ENCODE results near the gene C1orf53. TPM values are rescaled to one million over a fixed set of nuclear protein-coding genes. Genes with fewer than 3 reads are reported as not detected.

The C1orf53 gene
- total RNA-seq, 2 donors from 2014 or later = 1.7 to 3.5 TPM

DNA sequence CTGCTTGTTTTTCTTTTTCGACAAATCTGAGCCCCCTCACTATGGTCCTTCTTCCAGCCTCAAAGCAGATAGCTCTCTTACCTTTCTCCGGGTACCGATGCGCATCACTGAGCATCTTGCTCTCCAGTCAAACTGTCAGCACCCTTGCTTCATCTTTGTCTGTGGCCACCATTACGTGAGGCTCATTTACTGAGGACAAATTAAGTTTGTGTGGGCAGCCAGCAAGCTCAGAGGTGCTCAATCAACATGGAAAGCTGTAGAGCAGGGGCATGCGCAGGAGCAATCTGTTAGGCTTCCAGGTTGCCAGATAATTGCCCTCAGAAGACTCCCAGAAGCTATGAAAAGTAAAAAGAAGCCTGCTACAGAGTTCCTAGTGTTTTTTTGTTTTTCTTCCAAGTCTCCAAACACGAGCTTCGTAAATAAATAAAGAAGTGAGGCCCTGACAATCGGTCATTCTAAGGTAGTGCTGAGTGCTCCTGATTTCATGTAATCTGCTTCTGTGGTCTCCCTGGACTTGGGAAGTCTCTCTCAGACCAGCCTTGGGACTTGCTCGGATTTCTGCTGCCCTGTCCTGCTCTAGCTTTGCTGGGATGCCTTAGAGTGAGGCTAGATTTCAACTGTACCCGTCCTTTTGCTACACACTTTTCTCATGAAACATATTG lies 1.8 kb downstream of the C1orf53 start:
- Mint-ChIP-seq H3K27ac (no peak overlapping the region), H3K36me3 (ENCODE audit: low read depth) (no peaks in the 10 kb centered on the region), H3K4me3 (no peak overlapping the region), H3K27me3 (ENCODE audit: insufficient read depth) (peaks cover 72% of the 10 kb centered on the region), H3K9me3 (no peaks in the 10 kb centered on the region), H3K4me1 (peaks cover 9% of the 10 kb centered on the region)
- Histone ChIP-seq H3K4me3 (ENCODE audit: low read length) (no peak overlapping the region), H3K9me3 (ENCODE audit: control insufficient read depth, low read length) (no peaks in the 10 kb centered on the region), H3K9ac (ENCODE audit: extremely low read depth, low read length, poor library complexity, severe bottlenecking) (no peak overlapping the region), H3K36me3 (ENCODE audit: control insufficient read depth, insufficient read depth, low read length) (no peaks in the 10 kb centered on the region), H3K4me1 (ENCODE audit: control insufficient read depth, insufficient read depth, low read length) (no peaks in the 10 kb centered on the region), H3K27ac (ENCODE audit: low read depth, low read length) (no peak overlapping the region), H3K27me3 (ENCODE audit: control insufficient read depth, insufficient read depth, low read length, poor library complexity, severe bottlenecking) (peaks cover 63% of the 10 kb centered on the region)
- WGBS, 2 experiments (ENCODE audit: insufficient coverage in 1 of 2, insufficient read length in 1 of 2) = 37 to 53% methylated on average over 10 to 11 of the region's 11 CpGs
- TF ChIP-seq, protein P1, sequence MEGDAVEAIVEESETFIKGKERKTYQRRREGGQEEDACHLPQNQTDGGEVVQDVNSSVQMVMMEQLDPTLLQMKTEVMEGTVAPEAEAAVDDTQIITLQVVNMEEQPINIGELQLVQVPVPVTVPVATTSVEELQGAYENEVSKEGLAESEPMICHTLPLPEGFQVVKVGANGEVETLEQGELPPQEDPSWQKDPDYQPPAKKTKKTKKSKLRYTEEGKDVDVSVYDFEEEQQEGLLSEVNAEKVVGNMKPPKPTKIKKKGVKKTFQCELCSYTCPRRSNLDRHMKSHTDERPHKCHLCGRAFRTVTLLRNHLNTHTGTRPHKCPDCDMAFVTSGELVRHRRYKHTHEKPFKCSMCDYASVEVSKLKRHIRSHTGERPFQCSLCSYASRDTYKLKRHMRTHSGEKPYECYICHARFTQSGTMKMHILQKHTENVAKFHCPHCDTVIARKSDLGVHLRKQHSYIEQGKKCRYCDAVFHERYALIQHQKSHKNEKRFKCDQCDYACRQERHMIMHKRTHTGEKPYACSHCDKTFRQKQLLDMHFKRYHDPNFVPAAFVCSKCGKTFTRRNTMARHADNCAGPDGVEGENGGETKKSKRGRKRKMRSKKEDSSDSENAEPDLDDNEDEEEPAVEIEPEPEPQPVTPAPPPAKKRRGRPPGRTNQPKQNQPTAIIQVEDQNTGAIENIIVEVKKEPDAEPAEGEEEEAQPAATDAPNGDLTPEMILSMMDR (conservative IDR thresholded peaks at IDR 0.05) = no peak
- DNase-seq = no peak

DNA sequence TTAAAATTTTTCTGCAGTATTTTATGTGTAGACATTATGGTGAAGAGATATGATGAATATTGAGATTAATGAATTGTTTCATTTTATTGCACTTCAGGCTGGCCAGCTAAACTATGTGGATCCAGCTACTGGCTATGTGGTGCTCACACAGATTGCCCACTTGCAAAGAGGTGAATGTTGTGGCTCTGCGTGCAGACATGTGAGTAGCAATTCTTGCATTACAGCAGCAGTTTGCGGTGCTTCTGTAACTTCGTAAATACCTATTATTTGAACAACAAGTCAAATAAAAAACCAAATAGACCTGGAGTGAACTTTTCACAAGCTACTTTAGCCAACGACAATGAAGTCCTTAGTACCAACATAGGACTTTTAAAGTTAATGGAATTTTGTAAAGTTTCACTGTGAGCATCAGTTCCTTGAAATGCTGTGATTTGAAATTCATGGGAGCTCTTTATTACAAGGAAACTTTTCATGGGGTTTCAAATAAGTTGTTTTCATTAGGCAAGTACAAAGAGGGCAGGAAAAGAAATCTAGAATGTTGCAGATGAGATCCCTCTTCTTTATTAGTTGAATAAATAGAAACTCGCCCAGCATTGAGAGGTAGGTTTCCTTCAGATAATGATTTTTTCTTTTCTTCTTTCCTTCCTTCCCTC lies 3.4 kb downstream of the C1orf53 start:
- DNase-seq = no peak
- H3K36me3 Mint-ChIP-seq (ENCODE audit: low read depth) = no peaks in the 10 kb centered on the region
- H3K4me3 Mint-ChIP-seq = no peak overlapping the region
- peaks cover 79% of the 10 kb centered on the region for H3K27me3 ChIP-seq (ENCODE audit: control insufficient read depth, insufficient read depth, low read length, poor library complexity, severe bottlenecking)
- 10 to 12% methylated on average over 2 to 4 of the region's 5 CpGs for WGBS, 2 experiments (ENCODE audit: insufficient coverage in 1 of 2, insufficient read length in 1 of 2)
- H3K36me3 ChIP-seq (ENCODE audit: control insufficient read depth, insufficient read depth, low read length) = no peaks in the 10 kb centered on the region
- H3K9ac ChIP-seq (ENCODE audit: extremely low read depth, low read length, poor library complexity, severe bottlenecking) = no peak overlapping the region
- peaks cover 16% of the 10 kb centered on the region for H3K4me1 Mint-ChIP-seq
- H3K27ac Mint-ChIP-seq = no peak overlapping the region
- H3K9me3 ChIP-seq (ENCODE audit: control insufficient read depth, low read length) = no peaks in the 10 kb centered on the region
- TF ChIP-seq, protein P1 (conservative IDR thresholded peaks at IDR 0.05) = no peak
- peaks cover 80% of the 10 kb centered on the region for H3K27me3 Mint-ChIP-seq (ENCODE audit: insufficient read depth)
- no peak overlapping the region for H3K4me3 ChIP-seq (ENCODE audit: low read length)
- H3K27ac ChIP-seq (ENCODE audit: low read depth, low read length) = no peak overlapping the region
- no peaks in the 10 kb centered on the region for H3K9me3 Mint-ChIP-seq
- H3K4me1 ChIP-seq (ENCODE audit: control insufficient read depth, insufficient read depth, low read length) = no peaks in the 10 kb centered on the region

DNA sequence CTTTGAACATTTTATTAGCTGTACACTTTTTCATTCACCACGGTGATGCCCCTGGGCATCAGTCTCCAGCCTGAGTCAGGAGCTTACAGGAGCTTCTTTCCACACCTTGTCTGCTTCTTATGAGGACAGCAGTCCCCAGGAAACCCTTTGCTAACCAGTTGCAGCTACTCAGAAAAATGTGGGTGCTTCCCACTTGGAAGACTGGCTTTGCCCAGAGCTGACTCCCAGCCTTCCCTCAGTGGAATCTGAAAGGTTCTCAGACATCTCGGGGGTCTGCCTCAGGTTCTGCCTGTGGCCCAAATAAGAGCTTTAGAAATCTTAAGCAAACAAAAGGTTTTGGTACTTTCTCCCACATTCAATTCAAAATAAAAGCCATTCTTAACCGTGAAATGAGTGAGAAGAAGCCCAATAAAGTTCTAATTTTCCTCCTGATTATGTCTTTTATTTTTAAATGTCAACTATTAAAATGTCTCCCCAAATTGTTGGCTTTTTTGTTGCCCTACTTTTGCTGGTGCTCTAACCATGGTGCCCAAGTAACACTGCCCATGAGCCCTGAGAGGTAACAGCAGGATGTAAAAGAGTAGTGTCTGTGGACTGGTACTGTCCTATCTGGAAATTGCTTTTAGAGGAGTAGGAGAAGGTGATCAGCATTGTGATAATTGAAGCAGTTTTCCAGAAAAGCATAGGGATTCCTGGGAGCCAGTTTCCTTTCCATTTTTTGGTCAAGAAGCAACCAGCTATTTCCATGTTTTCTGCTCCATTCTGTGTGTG lies 5.6 kb downstream of the C1orf53 start:
- Mint-ChIP-seq H3K36me3 (ENCODE audit: low read depth) (no peaks in the 10 kb centered on the region), H3K4me1 (peaks cover 22% of the 10 kb centered on the region), H3K27ac (no peak overlapping the region), H3K27me3 (ENCODE audit: insufficient read depth) (peaks cover 100% of the 10 kb centered on the region), H3K4me3 (no peak overlapping the region), H3K9me3 (no peaks in the 10 kb centered on the region)
- WGBS, 2 experiments (ENCODE audit: insufficient coverage in 1 of 2, insufficient read length in 1 of 2) = 9 to 13% methylated on average over 2 to 3 of the region's 3 CpGs
- Histone ChIP-seq H3K36me3 (ENCODE audit: control insufficient read depth, insufficient read depth, low read length) (no peaks in the 10 kb centered on the region), H3K9ac (ENCODE audit: extremely low read depth, low read length, poor library complexity, severe bottlenecking) (no peak overlapping the region), H3K27me3 (ENCODE audit: control insufficient read depth, insufficient read depth, low read length, poor library complexity, severe bottlenecking) (peaks cover 100% of the 10 kb centered on the region), H3K4me1 (ENCODE audit: control insufficient read depth, insufficient read depth, low read length) (no peaks in the 10 kb centered on the region), H3K4me3 (ENCODE audit: low read length) (no peak overlapping the region), H3K27ac (ENCODE audit: low read depth, low read length) (no peak overlapping the region), H3K9me3 (ENCODE audit: control insufficient read depth, low read length) (no peaks in the 10 kb centered on the region)
- TF ChIP-seq, protein P1 (conservative IDR thresholded peaks at IDR 0.05) = no peak
- no peak for DNase-seq

Measured in endodermal cell (in vitro differentiated cells).